GM12864 (cell line): ENCODE results near the gene LXN.

Experiments used
- DNase-seq: peaks from one replicate; pipeline ENCODE4 v3.0.0-alpha.2; 2011; ENCODE audit warnings: low read depth
- H3K4me3 ChIP-seq: 2 replicates; pipeline ENCODE4 v1.5.1; 2011; ENCODE audit warnings: mild to moderate bottlenecking, low read depth, low read length, control low read depth
- TF ChIP-seq, protein P1 (sequence below): IDR thresholded peaks from 2 replicates; pipeline ENCODE4 v1.5.1; 2011; ENCODE audit warnings: low read depth, mild to moderate bottlenecking, moderate library complexity, low read length, control low read depth, inconsistent platforms; ENCODE audit errors: missing control alignments

Gene LXN

DNA sequence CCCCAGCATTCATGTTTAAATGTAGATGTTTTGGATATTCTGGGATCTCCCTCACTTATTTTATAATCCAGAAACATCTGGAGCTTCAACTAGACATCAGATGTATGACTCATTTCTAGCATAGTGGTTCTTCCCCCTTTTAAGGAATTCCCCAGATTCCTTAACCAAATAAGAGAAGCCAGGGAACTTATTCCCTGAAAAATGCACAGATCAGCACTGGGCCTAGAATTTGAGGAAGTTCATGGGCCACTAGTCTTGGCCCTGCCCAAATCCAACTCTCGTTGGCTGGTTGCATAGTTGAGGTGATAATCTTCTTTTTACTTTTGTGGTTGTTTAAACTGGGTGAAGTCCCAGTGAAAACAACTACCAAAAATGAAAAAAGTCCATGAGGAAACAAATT lies 39.4 kb upstream of the LXN start:
- H3K4me3 ChIP-seq: no peak overlapping the region
- TF ChIP-seq, protein P1, sequence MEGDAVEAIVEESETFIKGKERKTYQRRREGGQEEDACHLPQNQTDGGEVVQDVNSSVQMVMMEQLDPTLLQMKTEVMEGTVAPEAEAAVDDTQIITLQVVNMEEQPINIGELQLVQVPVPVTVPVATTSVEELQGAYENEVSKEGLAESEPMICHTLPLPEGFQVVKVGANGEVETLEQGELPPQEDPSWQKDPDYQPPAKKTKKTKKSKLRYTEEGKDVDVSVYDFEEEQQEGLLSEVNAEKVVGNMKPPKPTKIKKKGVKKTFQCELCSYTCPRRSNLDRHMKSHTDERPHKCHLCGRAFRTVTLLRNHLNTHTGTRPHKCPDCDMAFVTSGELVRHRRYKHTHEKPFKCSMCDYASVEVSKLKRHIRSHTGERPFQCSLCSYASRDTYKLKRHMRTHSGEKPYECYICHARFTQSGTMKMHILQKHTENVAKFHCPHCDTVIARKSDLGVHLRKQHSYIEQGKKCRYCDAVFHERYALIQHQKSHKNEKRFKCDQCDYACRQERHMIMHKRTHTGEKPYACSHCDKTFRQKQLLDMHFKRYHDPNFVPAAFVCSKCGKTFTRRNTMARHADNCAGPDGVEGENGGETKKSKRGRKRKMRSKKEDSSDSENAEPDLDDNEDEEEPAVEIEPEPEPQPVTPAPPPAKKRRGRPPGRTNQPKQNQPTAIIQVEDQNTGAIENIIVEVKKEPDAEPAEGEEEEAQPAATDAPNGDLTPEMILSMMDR: no peak
- no peak for DNase-seq

DNA sequence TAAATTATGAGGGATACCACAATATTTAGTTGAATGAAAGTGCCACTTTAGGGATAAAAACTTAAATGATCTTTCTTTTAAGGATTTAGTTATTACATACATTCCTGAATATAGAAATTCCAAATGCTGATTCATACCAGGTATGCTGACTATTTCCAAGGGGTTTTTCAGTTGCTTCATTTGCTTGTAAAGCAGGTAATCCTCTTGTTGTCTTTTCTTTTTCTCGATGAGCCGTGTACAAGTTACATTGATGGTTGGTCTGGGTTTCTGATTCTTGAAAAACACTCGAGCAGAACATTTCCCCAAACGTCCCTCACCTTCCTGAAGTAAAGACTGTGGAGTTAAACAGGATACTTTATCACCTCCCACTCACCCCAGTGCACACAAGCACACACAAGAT lies 38.2 kb upstream of the LXN start:
- TF ChIP-seq, protein P1: no peak
- no peak for DNase-seq
- H3K4me3 ChIP-seq: no peak overlapping the region

DNA sequence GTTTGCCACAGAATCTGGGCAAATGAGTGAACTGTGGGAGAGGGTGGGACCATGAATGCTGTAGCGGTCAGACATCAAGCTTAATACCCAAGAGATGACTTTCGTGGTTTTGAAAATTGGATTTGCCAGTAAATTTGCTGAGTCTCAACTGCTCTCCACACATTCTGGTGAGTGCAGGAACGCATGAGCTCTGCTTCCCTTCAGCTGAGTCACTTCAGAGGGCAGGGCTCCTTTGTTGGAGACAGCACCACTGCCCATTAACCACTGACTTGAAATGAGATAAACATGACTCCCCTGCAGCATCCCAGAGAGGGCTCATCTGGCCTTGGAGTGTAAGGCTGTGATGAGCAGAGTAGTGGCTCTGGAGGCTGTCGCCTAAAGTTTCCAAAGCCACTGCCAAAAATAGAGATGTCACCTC lies 37.2 kb upstream of the LXN start:
- no peak for DNase-seq

DNA sequence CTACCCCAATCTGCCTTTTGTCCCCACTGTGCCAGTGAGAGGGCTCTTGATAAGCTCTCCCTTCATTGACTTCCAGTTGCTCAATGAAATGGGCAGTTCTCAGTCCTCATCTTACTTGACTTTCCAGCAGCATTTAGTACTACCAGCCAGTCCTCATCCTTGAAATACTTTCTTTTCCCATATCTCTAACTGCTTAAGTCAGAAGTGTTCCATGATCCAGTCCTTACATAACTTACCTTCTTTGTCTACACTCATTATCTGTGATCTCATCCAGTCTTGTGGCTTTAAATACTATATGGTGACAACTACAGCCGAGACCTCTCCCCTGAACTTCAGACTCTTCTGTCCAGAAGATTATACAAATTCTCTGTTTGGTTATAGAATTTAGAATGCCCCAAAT lies 31.1 kb upstream of the LXN start:
- no peak for DNase-seq
- H3K4me3 ChIP-seq: no peak overlapping the region

More for the DNA sequence above, 37.2 kb upstream of the LXN start:
- TF ChIP-seq, protein P1: no peak
- H3K4me3 ChIP-seq: no peak overlapping the region

DNA sequence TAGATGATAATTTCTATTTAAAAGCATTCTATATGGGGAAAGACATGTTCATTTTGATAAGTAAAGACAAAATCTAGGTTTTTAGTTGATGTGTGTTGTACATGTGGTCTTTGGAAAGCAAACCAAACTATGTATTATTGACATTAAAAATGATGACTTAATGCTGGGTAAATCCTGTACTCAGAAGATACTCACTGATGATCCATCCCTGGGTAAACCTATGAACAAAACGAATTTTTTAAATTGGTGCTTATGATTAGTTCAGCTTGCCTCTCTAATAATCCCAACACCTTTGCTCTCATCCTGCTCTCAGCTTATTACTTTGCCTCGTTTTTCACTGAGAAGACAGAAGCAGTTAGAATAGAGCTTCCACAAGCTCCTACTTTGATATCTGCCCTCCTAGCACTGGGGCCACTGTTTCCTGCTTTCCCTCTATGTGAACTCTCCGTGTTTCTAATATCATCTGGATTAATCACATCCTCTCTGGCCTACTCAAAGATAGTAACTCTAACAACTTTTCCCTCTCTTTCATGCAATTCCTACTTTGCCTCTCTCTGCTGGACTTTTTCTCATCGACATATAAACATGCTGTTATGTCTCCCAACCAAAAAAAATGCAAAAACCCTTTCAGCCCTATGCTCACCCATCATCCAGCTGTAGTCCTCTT lies 30.5 kb upstream of the LXN start:
- no peak overlapping the region for H3K4me3 ChIP-seq
- TF ChIP-seq, protein P1: no peak
- no peak for DNase-seq

More for the DNA sequence above, 31.1 kb upstream of the LXN start:
- TF ChIP-seq, protein P1: no peak

DNA sequence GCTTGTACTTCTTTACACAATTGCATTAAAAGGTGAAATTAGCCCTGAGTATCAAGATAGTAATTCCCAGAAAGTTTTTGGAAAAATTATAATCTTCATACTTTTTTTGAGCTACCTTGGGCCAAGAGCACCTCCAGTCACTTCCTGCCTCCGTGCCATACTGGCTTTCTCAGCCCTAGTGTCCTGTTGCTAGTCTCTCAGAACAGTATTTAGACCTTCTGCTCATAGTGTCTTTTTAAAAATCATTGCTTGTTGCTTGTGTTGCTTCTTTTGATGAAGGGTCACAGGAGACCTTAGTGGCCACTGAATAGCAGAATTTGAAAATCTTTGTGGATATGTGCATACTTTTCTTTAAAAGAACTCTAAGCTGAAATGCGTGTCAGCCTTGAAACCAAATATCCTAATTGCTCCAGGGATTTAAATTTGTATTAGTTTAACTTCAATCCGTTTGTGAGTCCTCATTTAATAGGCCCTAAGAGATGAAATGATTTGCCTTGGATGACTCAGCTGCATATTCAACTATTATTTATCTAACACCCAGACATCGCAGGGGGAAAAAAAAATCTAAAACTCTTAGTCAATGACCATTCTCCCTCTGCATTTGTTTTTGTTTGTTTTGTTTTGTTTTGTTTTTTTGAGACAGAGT lies 29.1 kb upstream of the LXN start:
- DNase-seq: no peak
- TF ChIP-seq, protein P1: no peak

DNA sequence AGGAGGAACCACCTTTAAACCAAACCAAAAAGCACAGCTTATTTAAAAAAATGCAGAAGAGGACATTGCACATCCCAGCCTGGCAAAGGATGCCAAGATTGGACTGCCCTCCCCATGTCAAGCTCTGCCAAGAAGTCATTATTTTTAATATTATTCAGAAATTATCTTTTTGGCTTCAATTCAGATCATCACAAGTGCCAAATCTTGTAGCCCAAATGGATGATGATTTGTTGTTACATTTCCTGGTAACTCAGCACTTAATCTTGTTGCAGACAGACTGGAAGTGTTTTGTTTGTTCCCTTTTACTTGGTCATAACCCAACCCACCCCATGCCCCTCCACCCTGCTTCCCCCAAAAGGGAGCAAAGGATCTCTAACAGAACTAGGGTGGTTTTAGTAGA lies 28.1 kb upstream of the LXN start:
- no peak overlapping the region for H3K4me3 ChIP-seq
- TF ChIP-seq, protein P1: no peak
- DNase-seq: no peak

More for the DNA sequence above, 29.1 kb upstream of the LXN start:
- H3K4me3 ChIP-seq: no peak overlapping the region
